ENCODE results near the gene GPR176.

The GPR176 gene

GRCh38 chr15:39843565-39843964, 76.5 kb downstream of the GPR176 start:
- TF ChIP-seq CTCF (IDR thresholded peaks at IDR 0.05; ENCODE audit: extremely low read depth, insufficient read depth, missing control alignments) = no peak
- no peak for DNase-seq (ENCODE audit: low spot score)
- in situ Hi-C loops (cut with MboI; ENCODE audit: low pct_unique_long_range_greater_than_20kb, low sequenced_read_pairs, unreplicated experiment) = no loop called here

- in situ Hi-C loops (cut with MboI; ENCODE audit: low pct_unique_long_range_greater_than_20kb, low sequenced_read_pairs, unreplicated experiment) = no loop called here
- no peak for DNase-seq (ENCODE audit: low spot score)
- no peak for TF ChIP-seq CTCF (IDR thresholded peaks at IDR 0.05; ENCODE audit: extremely low read depth, insufficient read depth, missing control alignments)
Measured at GRCh38 chr15:39837454-39837853, 82.6 kb downstream of the GPR176 start.

- TF ChIP-seq CTCF (IDR thresholded peaks at IDR 0.05; ENCODE audit: extremely low read depth, insufficient read depth, missing control alignments) = no peak
- DNase-seq (ENCODE audit: low spot score) = no peak
- in situ Hi-C loops (cut with MboI; ENCODE audit: low pct_unique_long_range_greater_than_20kb, low sequenced_read_pairs, unreplicated experiment) = no loop called here
Measured at GRCh38 chr15:39835550-39835949, 84.5 kb downstream of the GPR176 start.

GRCh38 chr15:39834256-39834655, 85.8 kb downstream of the GPR176 start:
- no peak for TF ChIP-seq CTCF (IDR thresholded peaks at IDR 0.05; ENCODE audit: extremely low read depth, insufficient read depth, missing control alignments)
- in situ Hi-C loops (cut with MboI; ENCODE audit: low pct_unique_long_range_greater_than_20kb, low sequenced_read_pairs, unreplicated experiment) = no loop called here
- DNase-seq (ENCODE audit: low spot score) = no peak

- in situ Hi-C loops (cut with MboI; ENCODE audit: low pct_unique_long_range_greater_than_20kb, low sequenced_read_pairs, unreplicated experiment) = no loop called here
- no peak for TF ChIP-seq CTCF (IDR thresholded peaks at IDR 0.05; ENCODE audit: extremely low read depth, insufficient read depth, missing control alignments)
- DNase-seq (ENCODE audit: low spot score) = no peak
Measured at GRCh38 chr15:39833515-39833981, 86.5 kb downstream of the GPR176 start.

- no peak for TF ChIP-seq CTCF (IDR thresholded peaks at IDR 0.05; ENCODE audit: extremely low read depth, insufficient read depth, missing control alignments)
Measured at GRCh38 chr15:39830166-39830565, 89.9 kb downstream of the GPR176 start.

More at GRCh38 chr15:39830166-39830565, 89.9 kb downstream of the GPR176 start:
- in situ Hi-C loops (cut with MboI; ENCODE audit: low pct_unique_long_range_greater_than_20kb, low sequenced_read_pairs, unreplicated experiment) = no loop called here
- DNase-seq (ENCODE audit: low spot score) = no peak
